ENCODE data around the gene LBHD2.

DNA sequence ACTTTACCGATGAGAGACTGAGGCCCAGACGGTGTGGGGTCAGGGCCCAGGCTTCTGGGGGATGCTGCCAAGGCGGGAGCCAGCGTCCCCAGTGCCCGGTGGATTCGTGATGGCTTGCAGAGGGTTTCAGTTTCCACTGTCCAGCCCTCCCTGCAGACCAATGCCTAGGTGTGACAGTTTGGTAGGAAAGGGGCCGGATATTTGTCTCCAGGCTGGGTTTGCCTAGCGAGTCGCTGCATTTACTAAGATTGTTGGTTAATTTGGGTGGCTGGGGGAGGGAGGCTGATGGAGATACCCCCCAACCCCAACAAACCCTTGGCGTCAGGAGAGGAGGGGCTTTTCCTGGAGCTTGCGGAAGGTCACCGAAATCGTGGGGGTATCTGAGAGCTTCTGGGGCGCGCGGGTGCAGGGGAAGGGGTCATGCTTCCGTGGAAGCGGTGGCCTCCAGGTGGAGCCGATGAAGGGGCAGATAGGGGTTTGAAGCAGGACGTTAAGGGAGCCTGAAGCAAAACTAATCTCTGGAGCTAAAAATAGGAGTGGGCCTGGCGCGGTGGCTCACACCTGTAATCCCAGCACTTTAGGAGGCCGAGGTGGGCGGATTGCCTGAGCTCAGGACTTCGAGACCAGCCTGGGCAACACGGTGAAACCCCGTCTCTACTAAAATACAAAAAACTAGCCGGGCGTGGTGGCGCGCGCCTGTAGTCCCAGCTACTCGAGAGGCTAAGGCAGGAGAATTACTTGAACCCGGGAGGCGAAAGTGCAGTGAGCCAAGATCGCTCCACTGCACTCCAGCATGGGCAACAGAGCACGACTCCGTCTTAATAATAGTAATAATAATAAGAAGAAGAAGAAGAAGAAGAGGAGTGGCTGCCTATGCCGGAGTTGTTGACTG, 25.6 kb upstream of the LBHD2 start:
- TF ChIP-seq SIRT6 (IDR thresholded peaks at IDR 0.05; ENCODE audit: low read length) (no peak), MAFK (IDR thresholded peaks at IDR 0.05; ENCODE audit: low read depth, low read length) (no peak), POLR2AphosphoS5 (IDR thresholded peaks at IDR 0.05; ENCODE audit: low read depth, low read length) (no peak), ASH2L (IDR thresholded peaks at IDR 0.05; ENCODE audit: low read length) (peak; percentile 16), CREB1 (IDR thresholded peaks at IDR 0.05) (no peak), YY1 (IDR thresholded peaks at IDR 0.05; ENCODE audit: low read depth, low read length) (no peak)
- TF ChIP-seq, protein P1, sequence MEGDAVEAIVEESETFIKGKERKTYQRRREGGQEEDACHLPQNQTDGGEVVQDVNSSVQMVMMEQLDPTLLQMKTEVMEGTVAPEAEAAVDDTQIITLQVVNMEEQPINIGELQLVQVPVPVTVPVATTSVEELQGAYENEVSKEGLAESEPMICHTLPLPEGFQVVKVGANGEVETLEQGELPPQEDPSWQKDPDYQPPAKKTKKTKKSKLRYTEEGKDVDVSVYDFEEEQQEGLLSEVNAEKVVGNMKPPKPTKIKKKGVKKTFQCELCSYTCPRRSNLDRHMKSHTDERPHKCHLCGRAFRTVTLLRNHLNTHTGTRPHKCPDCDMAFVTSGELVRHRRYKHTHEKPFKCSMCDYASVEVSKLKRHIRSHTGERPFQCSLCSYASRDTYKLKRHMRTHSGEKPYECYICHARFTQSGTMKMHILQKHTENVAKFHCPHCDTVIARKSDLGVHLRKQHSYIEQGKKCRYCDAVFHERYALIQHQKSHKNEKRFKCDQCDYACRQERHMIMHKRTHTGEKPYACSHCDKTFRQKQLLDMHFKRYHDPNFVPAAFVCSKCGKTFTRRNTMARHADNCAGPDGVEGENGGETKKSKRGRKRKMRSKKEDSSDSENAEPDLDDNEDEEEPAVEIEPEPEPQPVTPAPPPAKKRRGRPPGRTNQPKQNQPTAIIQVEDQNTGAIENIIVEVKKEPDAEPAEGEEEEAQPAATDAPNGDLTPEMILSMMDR (IDR thresholded peaks at IDR 0.05; ENCODE audit: control extremely low read depth in 1 of 3, insufficient read depth in 1 of 3, low read depth in 1 of 3, low read length in 3 of 3): no peak
